Measurements from ENCODE around the gene UBTD1. TPM values are rescaled to one million over a fixed set of nuclear protein-coding genes. Genes with fewer than 3 reads are reported as not detected.

UBTD1 gene
- total and polyA plus RNA-seq, 10 of the 15 experiments (the other 5 are each of a cell fraction or from before 2014, with no cell fraction given): 0.04 to 1.5 (median 1.2) TPM; not detected in 1

DNA sequence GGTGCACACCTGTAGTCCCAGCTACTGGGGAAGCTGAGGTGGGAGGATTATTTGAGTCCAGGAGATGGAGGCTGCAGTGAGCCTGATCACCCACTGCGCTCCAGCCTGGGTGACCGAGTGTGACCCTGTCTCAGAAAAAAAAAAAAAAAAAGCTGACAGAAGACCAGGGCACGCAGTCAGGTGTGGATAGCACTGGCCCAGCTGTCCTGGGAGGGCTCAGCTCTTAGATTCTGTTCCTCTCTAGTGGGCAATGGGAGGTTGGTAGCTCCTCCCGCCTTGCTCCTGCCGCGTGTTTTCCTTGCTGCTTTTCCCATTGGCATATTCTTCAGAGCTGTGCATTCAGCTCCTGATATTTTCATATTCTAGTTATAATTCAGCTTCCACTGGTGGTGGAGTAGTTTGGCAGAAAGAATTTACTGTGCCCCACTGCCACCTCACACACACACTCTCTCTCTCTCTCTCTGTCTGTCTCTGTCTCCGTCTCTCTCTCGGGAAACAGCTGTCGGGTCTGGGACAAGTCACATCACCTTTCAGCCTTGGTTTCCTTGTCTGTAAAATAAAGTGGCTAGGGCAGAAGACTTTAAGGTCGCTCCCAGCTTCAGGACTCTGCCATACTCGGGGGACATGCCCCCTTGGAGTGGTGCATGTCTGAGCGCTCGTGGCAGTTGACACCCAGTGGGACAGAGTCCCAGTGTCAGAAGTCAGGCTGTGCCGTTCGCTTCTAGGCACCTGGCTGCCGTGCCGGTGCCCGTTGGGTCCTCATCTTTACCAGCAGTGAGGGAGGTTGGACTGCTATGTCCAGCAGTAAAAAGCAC, 47.9 kb downstream of the UBTD1 start:
- Histone ChIP-seq H2AFZ (ENCODE audit: control insufficient read depth, low read depth, low read length) (no peak overlapping the region), H3K27me3 (replicated peaks in 1 of 2; ENCODE audit: control insufficient read depth in 2 of 2, insufficient read depth in 2 of 2, low read length in 1 of 2) (no peaks in the 10 kb centered on the region; a peak in 1 of 4 replicates), H3K9me3 (replicated peaks; ENCODE audit: control insufficient read depth, insufficient read depth, low read length) (no peaks in the 10 kb centered on the region), H3K27ac (ENCODE audit: control insufficient read depth, insufficient read depth) (no peak overlapping the region), H3K36me3 (ENCODE audit: control insufficient read depth in 2 of 2, insufficient read depth in 2 of 2, low read length in 1 of 2) (no peaks in the 10 kb centered on the region), H4K20me1 (ENCODE audit: control insufficient read depth, insufficient read depth) (no peaks in the 10 kb centered on the region), H3K4me2 (ENCODE audit: control insufficient read depth, insufficient read depth) (no peak overlapping the region), H3K4me1 (ENCODE audit: control insufficient read depth, insufficient read depth, low read length) (peaks cover 6% of the 10 kb centered on the region; the same call in 1 of the 2 replicates), H3K4me3 (no peak overlapping the region), H3K79me2 (ENCODE audit: control insufficient read depth, insufficient read depth, low read length) (no peaks in the 10 kb centered on the region), H3K9ac (ENCODE audit: control insufficient read depth, insufficient read depth, low read length) (no peak overlapping the region)
- BruUV-seq (replicated peaks): no TSS peak
- in situ Hi-C loops (cut with MboI) (no loop called here), intact Hi-C loops (cut with micrococcal nuclease; ENCODE audit: unreplicated experiment) (no loop called here)
- DNase-seq (ENCODE audit: low read depth, low spot score) (no peak), FAIRE-seq (no peak), ATAC-seq (no peak)
- WGBS (ENCODE audit: insufficient coverage, insufficient replicate concordance, low lambda C conversion rate, missing lambda C conversion rate): 65% methylated on average over 16 of the region's 18 CpGs
- ChIA-PET CTCF (interaction anchor here (1.6 kb wide), 2 partner anchors 8 to 12 kb away, joined by 6 to 9 read pairs; no protein-coding TSS in a partner anchor), RAD21 (ENCODE audit: unreplicated experiment) (no interaction called here), POLR2A (interaction anchor here (0.6 to 1.2 kb wide), 2 partner anchors 46 to 1896 kb away, joined by 3 read pairs; no protein-coding TSS in a partner anchor), SMC1A (ENCODE audit: uncharacterized antibody, unreplicated experiment) (interaction anchor here (0.8 kb wide), 1 partner anchor 45 kb away, joined by 3 read pairs; no protein-coding TSS in a partner anchor)
- no peak for TF ChIP-seq CREM (IDR thresholded peaks at IDR 0.05; ENCODE audit: low read depth)
- no peak for TF ChIP-seq IRF4 (IDR thresholded peaks at IDR 0.05; ENCODE audit: low read depth, low read length)
- TF ChIP-seq, protein P1, sequence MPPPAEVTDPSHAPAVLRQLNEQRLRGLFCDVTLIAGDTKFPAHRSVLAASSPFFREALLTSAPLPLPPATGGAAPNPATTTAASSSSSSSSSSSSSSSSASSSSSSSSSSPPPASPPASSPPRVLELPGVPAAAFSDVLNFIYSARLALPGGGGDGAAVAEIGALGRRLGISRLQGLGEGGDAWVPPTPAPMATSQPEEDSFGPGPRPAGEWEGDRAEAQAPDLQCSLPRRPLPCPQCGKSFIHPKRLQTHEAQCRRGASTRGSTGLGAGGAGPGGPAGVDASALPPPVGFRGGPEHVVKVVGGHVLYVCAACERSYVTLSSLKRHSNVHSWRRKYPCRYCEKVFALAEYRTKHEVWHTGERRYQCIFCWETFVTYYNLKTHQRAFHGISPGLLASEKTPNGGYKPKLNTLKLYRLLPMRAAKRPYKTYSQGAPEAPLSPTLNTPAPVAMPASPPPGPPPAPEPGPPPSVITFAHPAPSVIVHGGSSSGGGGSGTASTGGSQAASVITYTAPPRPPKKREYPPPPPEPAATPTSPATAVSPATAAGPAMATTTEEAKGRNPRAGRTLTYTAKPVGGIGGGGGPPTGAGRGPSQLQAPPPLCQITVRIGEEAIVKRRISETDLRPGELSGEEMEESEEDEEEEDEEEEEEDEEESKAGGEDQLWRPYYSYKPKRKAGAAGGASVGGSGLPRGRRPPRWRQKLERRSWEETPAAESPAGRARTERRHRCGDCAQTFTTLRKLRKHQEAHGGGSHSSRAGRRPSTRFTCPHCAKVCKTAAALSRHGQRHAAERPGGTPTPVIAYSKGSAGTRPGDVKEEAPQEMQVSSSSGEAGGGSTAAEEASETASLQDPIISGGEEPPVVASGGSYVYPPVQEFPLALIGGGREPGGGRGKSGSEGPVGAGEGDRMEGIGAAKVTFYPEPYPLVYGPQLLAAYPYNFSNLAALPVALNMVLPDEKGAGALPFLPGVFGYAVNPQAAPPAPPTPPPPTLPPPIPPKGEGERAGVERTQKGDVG (CRISPR knock-in tag; IDR thresholded peaks at IDR 0.05): no peak
- no peak for TF ChIP-seq CBX5 (IDR thresholded peaks at IDR 0.05; ENCODE audit: low read depth)
- no peak for TF ChIP-seq ZNF207 (IDR thresholded peaks at IDR 0.05; ENCODE audit: borderline replicate concordance)
- TF ChIP-seq TBL1XR1 (IDR thresholded peaks at IDR 0.05; ENCODE audit: low read depth, low read length): no peak
- no peak for TF ChIP-seq MYC (IDR thresholded peaks at IDR 0.05; ENCODE audit: insufficient read depth, insufficient read length, insufficient replicate concordance, low read length, severe bottlenecking)
- no peak for TF ChIP-seq RAD21 (IDR thresholded peaks at IDR 0.05; ENCODE audit: insufficient read depth, low read depth, low read length)
- no peak for TF ChIP-seq ETV6 (conservative IDR thresholded peaks at IDR 0.05 in 1 of 2, IDR thresholded peaks at IDR 0.05 in 1 of 2; ENCODE audit: borderline replicate concordance in 1 of 2, low read depth in 1 of 2)
- no peak for TF ChIP-seq SMAD1 (IDR thresholded peaks at IDR 0.05; ENCODE audit: low read depth, partially characterized antibody)
- TF ChIP-seq SREBF1 (IDR thresholded peaks at IDR 0.05; ENCODE audit: low read length): no peak
- no peak for TF ChIP-seq CTCF (IDR thresholded peaks at IDR 0.05 in 2 of 3, conservative IDR thresholded peaks at IDR 0.05 in 1 of 3; ENCODE audit: control insufficient read depth in 2 of 3, extremely low read depth in 1 of 3, insufficient read depth in 1 of 3, low read depth in 3 of 3, low read length in 3 of 3)
- no peak for TF ChIP-seq POLR2A (IDR thresholded peaks at IDR 0.05; ENCODE audit: low read depth, low read length)

Measured in GM12878 (cell line).